GM11168 (cell line): ENCODE data around the gene OR1K1.

ENCODE experiments used
- in situ Hi-C: fragments of 300-500 bp; cut with MboI; formaldehyde crosslinking; loops from one replicate; pipeline ENCODE4 v1.12.0; 2022; ENCODE audit warnings: low sequenced_read_pairs; ENCODE audit not compliant: unreplicated experiment

OR1K1 gene, protein sequence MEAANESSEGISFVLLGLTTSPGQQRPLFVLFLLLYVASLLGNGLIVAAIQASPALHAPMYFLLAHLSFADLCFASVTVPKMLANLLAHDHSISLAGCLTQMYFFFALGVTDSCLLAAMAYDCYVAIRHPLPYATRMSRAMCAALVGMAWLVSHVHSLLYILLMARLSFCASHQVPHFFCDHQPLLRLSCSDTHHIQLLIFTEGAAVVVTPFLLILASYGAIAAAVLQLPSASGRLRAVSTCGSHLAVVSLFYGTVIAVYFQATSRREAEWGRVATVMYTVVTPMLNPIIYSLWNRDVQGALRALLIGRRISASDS

DNA sequence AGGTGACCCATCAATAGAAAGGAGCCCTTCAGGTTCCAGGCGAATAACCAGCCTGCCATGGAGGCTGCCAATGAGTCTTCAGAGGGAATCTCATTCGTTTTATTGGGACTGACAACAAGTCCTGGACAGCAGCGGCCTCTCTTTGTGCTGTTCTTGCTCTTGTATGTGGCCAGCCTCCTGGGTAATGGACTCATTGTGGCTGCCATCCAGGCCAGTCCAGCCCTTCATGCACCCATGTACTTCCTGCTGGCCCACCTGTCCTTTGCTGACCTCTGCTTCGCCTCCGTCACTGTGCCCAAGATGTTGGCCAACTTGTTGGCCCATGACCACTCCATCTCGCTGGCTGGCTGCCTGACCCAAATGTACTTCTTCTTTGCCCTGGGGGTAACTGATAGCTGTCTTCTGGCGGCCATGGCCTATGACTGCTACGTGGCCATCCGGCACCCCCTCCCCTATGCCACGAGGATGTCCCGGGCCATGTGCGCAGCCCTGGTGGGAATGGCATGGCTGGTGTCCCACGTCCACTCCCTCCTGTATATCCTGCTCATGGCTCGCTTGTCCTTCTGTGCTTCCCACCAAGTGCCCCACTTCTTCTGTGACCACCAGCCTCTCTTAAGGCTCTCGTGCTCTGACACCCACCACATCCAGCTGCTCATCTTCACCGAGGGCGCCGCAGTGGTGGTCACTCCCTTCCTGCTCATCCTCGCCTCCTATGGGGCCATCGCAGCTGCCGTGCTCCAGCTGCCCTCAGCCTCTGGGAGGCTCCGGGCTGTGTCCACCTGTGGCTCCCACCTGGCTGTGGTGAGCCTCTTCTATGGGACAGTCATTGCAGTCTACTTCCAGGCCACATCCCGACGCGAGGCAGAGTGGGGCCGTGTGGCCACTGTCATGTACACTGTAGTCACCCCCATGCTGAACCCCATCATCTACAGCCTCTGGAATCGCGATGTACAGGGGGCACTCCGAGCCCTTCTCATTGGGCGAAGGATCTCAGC lies at the start of gene OR1K1:
Gene OR1K1 (plus strand): TSS at position 58 of the 995 bp plus-strand sequence. CDS start 0 bp downstream, at position 58.
- in situ Hi-C loops: loop anchor here (25.0 kb wide), 1 partner anchor 663 kb away; no protein-coding TSS in a partner anchor

DNA sequence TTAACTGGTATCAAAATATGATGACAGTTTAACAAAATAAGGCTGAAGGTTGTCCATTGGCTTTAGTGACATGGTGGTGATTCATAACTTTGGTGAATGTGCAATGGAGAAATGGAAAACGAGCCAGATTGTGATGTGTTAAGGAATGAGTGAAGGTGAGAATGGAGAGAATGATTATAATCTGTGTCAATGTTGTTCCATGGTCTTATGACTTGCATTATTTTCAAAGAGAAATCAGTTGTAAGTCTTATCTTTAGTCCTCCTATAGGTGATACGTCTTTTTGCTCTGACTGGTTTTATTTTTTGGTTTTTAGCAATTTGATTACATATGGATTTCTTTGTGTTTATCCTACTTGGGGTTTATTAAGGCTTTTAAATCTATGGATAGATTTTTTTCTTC lies 45.1 kb upstream of the OR1K1 start:
- in situ Hi-C loops: no loop called here

DNA sequence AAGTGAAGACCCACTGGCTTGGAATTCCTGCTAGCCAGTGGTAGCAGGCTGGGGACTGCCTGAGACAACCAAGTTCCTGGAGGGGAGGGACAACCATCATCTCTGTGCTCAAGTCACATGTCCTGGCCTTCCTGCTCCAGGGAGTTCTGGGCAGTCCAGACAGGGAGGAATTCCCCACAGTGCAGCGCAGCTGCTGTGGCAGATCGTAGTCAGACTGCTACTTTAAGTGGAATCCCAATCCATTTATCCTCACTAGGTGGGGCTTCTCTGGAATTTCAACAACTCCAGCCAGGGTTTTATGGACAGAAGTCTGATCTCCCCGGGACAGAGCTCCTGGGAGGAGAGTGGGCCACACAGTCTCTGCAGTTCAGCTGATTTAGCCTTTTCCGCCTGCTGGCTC lies 32.1 kb upstream of the OR1K1 start:
- in situ Hi-C loops: no loop called here

DNA sequence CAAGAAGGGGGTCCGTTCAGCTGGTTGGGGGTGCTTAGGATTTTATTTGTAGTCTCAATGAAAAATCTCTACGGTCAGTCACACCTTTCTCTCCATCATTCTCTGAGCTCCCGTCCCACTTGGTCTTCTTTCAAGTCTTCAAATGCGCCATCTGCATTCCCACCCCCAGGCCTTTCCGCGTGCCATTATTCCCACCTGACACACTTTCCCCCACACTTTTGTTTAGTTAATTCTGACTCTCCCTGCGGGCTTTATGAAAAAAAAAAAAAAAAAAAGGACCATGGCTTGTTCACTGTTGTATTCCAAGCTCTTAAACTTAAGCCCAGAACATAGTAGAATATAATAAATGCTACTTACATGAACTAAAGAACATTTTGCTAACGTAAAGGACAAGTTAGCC lies 22.9 kb upstream of the OR1K1 start:
- in situ Hi-C loops: no loop called here

DNA sequence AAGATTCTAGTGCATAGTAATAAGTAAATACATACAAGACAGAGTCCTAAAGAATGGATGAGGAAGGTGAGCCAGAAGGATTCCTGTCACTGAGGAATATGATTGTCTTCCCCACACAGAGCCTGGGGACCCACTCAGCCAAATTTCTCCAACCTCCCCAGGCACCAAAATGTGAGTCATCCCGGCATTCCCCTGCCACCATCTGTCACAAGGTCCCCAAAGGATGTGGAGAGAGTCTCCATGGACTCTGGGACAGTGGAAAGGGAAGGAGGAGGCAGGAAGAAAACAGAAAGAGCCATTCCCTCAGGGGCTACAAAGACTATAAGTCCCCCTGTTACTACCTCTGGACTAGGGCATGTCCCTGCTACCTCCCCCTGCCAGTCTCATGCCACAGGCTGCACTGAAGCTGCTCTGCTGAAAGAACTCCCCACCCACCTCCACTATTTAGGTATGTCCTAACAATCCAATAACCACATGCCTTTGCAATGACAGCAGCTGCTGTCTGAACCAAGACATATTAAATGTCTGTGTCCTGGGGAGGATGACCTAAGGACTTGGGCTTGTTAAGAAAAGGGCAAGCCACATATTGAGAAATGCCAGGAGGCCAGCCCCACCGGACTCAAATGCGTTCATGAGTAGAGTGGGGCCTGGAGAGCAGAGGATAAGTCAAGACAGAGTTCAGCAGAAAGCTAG lies 21.8 kb upstream of the OR1K1 start:
- in situ Hi-C loops: no loop called here

DNA sequence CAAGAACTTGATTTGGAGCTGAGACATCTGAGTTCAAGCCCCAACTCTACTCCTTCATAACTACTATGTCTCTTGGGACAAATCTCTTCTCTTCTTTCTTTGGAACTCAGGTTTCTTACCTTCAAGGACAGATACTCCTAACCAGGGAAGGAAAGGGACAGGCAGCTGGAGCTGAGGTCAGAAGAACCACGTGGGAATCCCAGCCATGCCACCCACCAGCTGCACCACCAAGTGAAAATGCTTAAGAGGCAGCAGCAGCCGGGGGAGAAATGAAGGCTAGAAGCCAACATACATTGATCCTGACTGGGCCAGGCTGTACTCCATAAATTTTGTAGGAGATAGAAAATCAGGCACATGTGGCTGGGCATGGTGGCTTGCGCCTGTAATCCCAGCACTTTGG lies 20.7 kb upstream of the OR1K1 start:
- in situ Hi-C loops: no loop called here

DNA sequence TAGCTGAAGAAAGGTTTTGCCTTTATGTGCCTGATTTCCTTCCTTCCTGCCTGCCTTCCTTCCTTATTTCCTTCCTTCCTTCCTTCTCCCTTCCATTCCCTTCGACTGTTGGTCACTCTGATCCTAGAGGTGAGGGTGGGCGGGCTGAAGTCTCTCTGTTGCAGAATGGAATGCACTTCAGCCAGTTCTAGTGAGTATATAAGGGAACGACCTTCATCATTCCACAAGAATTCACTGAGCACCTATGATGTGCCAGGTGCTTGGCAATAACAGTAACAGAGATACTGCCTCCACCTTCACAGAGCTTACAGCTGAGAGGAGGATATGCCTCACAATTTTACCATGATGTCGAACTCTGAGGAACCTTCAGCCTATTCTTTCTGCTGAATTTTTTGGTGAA lies 19.9 kb upstream of the OR1K1 start:
- in situ Hi-C loops: no loop called here

DNA sequence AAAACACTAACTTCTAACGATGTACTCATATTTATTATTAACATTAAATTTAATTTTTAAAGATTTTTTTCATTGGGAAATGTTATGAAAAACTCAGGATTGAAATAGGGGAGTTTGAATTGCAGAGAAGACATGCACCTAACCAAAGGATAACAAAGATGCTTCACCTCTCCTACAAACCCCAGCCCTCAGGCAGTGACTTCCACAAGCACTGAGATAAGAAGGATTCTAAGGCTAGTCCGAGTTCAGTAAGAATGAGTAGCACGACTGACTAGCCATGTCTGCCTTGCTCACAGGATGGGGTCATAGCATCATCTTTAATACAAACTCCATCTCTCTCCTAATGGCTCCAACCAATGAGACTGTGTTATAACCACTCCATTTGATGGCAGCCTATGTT lies 18.3 kb upstream of the OR1K1 start:
- in situ Hi-C loops: no loop called here

DNA sequence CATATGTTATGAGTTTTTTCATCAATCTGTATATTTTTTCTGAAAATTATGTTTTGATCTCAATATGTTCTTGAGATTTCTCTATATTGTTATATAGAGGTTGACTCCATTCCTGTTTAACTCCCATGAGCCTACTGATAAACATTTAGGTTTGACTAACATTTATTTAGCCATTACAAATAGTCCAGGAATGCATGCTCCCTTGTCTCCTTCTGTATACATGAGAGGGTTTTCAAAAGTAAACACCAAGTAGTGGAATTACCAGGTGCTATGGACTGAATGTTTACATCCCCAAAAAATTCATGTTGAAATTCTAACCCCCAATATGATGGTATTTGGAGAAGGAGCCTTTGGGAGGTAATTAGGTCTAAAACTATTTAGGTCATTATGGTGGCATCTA lies 14.7 kb upstream of the OR1K1 start:
- in situ Hi-C loops: no loop called here

DNA sequence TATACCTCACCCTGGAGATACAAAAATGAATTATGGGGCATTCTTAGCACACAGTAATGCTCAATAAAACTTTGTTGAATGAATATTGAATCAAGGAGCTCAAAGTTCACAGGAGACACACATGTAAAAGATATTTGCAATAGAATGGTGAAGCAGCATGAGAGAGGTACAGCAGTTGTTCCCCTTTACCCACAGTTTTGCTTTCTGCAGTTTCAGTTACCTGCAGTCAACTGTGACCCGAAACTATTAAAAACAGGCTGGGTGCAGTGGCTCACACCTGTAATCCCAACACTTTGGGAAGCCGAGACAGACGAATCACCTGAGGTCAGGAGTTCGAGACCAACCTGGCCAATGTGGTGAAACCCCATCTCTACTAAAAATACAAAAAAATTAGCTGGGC lies 13.6 kb upstream of the OR1K1 start:
- in situ Hi-C loops: no loop called here

DNA sequence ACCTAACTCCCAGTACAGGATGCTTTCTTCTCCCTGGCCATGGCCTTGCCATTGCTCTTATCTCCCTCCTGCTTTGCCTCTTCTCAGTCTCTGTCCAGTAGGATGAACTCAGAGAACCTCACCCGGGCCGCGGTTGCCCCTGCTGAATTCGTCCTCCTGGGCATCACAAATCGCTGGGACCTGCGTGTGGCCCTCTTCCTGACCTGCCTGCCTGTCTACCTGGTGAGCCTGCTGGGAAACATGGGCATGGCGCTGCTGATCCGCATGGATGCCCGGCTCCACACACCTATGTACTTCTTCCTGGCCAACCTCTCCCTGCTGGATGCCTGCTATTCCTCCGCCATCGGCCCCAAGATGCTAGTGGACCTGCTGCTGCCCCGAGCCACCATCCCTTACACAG lies 11.1 kb upstream of the OR1K1 start, which contains the start of gene OR5C1:
Gene OR5C1 (plus strand): TSS at position 103 of the 400 bp plus-strand sequence. CDS start 0 bp downstream, at position 103.
- in situ Hi-C loops: no loop called here

DNA sequence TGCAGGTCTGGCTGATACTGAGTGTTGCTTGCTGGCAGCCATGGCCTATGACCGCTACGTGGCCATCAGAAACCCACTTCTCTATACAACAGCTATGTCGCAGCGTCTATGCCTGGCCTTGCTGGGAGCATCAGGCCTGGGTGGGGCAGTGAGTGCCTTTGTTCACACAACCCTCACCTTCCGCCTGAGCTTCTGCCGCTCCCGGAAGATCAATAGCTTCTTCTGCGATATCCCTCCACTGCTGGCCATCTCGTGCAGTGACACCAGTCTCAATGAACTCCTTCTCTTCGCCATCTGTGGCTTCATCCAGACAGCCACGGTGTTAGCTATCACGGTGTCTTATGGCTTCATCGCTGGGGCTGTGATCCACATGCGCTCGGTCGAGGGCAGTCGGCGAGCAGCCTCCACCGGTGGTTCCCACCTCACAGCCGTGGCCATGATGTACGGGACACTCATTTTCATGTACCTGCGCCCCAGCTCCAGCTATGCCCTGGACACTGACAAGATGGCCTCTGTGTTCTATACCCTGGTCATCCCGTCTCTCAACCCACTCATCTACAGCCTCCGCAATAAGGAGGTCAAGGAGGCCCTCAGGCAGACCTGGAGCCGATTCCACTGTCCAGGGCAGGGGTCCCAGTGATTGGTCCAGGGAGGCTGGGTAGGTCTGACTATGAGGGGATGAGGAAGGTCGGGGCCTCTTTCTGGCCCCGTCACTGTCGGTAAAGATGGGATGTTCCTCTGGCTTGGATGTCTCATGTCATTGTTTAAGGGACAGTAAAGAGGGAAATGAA lies 10.5 kb upstream of the OR1K1 start:
- in situ Hi-C loops: no loop called here

DNA sequence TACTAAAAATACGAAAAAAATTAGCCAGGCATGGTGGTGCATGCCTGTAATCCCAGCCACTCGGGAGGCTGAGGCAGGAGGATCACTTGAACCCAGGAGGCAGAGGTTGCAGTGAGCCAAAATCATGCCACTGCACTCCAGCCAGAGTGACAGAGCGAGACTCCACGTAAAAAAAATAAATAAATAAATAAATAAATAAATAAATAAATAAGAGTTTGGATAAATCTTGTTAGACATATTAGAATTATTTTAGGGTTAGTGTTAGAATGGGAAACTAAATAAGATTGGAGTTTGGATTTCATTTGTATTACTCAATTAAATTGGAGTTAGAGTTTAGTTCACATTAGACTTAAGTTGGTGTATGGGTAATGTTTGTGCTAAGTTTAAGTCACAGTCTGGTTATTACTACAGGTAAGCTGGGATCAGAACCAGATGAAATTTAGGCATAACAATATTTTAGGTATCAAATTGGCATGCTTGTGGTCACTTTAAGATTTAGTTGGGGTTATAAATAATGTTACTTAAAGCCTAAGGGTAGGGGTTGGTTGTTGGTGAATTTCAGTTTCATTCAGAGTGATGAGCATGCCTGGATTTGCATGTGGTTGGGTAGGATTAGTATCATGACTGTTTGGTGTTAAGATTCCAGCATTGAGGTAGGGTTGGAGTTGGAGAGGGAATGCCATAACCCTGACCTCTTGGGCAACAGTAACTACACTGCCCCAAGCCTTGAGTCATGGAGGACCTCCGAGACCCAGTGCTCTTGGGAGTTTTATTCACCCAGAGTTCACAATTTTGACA lies 7.9 kb upstream of the OR1K1 start:
- in situ Hi-C loops: no loop called here

DNA sequence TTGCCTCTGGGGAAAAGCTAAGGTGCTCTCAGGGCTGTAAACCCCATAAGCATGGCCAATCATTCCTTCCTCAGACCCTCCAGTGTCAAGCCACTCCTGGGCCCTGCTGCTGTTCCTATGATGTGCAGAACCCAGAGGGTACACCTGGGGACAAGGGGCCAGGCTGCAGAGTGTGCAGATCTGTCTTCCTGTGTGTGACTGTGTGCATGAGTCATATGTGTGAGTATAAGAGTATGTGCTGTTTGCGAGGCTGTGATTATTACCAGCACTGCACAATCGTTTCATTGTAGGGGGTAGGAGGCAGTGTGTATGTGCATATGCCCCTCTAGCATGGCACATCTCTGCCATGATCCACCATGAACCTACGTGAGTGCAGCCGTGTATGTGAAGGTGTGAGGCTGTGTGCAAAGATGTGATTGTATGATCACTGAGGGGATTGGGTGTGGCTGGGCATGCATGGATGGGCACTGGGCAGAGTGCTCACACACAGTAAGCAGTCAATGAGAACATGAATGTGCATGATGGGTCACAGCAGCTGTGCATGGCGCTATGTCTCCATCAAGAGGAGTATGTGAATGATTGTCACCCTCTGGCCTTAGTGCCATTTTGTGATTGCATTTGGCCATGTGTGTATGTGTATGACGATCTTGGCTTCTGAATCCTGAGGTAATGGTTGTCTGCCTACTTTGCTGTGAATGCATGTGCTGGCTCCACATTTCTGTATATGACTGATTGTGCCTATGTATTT lies 2.4 kb upstream of the OR1K1 start:
- in situ Hi-C loops: no loop called here

DNA sequence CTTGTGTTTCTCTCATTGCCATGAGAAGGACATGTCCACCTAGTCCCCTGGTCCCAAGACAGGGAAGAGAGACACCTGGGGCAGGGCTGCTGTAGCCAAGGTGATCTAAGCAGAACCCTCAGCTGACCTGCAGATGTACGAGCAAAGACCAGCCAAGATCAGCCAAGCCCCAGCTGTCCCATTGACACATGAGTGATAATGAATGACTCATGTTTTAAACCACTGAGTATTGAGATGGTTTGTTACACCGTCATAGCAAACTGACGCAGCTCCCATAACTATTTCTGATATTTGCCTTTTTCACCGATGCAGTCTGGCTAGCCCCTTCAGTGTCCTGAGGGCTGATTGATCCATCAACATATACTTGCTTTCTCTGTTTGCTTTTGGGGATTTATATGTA lies 6.7 kb downstream of the OR1K1 start:
- in situ Hi-C loops: loop anchor here (25.0 kb wide), 1 partner anchor 669 kb away; no protein-coding TSS in a partner anchor

DNA sequence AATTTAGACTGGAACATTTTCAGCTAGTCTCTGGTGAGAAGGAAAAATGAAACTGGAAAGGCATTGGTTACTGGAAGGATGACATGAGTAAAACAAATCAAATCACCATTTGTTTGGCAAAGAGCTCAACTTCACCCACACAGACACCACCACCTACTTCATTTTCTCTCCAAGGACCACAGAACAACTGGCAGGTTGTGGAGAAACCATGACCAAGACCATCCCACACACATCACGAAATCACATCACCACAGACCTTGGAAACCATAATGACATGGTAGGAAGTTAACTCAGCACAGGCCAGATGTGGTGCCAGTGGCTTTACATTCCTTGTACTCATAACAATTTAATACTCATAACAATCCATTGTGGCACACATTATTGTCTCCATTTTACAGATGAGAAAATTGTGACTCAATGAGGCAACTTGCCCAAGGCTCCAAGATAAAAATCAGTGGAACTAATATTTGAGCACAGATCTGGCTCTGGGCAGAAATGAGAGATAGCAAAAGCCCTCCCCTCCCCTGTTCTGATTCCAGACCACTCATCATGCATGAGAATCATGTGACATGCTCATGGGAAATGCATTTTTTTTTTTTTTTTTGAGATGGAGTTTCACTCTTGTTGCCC lies 7.5 kb downstream of the OR1K1 start:
- in situ Hi-C loops: loop anchor here (25.0 kb wide), 1 partner anchor 670 kb away; no protein-coding TSS in a partner anchor

DNA sequence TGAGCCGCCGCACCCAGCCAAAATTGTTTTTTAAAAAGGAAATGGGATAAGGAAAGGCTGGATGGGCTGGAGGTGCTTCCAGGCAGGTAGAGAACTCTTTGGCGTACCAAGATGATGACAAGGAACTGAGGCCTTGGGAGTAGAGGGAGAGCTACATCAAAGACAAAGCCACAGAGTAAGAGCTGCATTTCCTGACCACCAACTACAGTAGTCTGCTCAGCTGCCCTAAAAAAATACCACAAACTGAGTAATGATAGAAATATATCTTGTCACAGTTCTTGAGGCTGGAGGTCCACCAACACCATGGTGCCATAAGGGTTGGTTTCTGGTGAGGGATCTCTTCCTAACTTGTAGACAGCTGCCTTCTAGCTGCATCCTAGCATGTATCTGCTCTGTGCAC lies 8.2 kb downstream of the OR1K1 start:
- in situ Hi-C loops: loop anchor here (25.0 kb wide), 1 partner anchor 671 kb away; no protein-coding TSS in a partner anchor

DNA sequence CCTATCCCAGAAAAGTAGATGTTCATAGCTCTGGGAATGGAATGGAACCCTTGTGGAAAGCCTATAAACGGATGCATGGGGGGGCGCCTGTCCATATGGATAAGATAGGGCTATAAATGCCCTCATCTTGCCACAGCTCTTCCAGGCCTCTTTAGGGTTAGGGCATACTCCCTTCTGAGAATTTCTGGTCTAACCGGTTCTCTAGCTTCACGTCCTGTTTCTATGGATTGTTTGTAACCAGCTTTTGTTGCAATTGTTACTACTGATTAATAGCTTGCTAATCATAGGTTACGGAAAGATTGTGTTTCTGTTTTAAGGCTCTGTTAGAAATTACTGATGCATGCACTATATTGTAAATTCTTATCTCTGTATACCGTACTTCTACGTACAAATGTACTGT lies 9.3 kb downstream of the OR1K1 start:
- in situ Hi-C loops: loop anchor here (25.0 kb wide), 1 partner anchor 672 kb away; no protein-coding TSS in a partner anchor
